H1 (cell line): ENCODE measurements around the gene RUVBL1. TPM values are rescaled to one million over a fixed set of nuclear protein-coding genes. Genes with fewer than 3 reads are reported as not detected.

ENCODE experiments used
- CTCF ChIA-PET: fragments of 300-600 bp; sonication (Branson Sonifier 250); formaldehyde crosslinking; loops from one replicate; lab custom pipeline; 2021; ENCODE audit not compliant: partially characterized antibody; lab: Charles Lee
- POLR2A ChIA-PET: fragments of 300-600 bp; sonication (Branson Sonifier 250); formaldehyde crosslinking; loops from one replicate; lab custom pipeline; 2021; ENCODE audit warnings: inconsistent platforms; ENCODE audit not compliant: partially characterized antibody; lab: Charles Lee
- DNase-seq, 2 experiments: peaks; one replicate each; pipeline versions ENCODE4 v3.0.0 to v3.0.0-alpha.2; 2010 to 2022; ENCODE audit warnings: low spot score in 2 of 2, low read depth in 1 of 2, mixed read lengths in 1 of 2
- FAIRE-seq: peaks from 2 replicates; lab custom pipeline; 2011; peaks lifted over from hg19 to GRCh38; lab: Jason Lieb, UNC
- H2AFZ ChIP-seq: 2 replicates; pipeline ENCODE4 v1.8.1; 2012; ENCODE audit warnings: low read length, inconsistent platforms
- H2AK5ac ChIP-seq: 2 replicates; pipeline ENCODE4 v1.6.1; 2013; ENCODE audit warnings: low read depth, low read length
- H2BK120ac ChIP-seq: replicated peaks from 2 replicates; pipeline ENCODE3; 2013; ENCODE audit warnings: low read depth, low read length, inconsistent platforms
- H2BK12ac ChIP-seq: 2 replicates; pipeline ENCODE4 v1.6.1; 2013; ENCODE audit warnings: low read depth, low read length
- H2BK15ac ChIP-seq: 2 replicates; pipeline ENCODE4 v1.6.1; 2013; ENCODE audit warnings: low read length
- H2BK20ac ChIP-seq: 2 replicates; pipeline ENCODE4 v1.6.1; 2013; ENCODE audit warnings: low read length
- H2BK5ac ChIP-seq: 2 replicates; pipeline ENCODE4 v1.6.1; 2013; ENCODE audit warnings: low read depth, low read length
- H3K14ac ChIP-seq: 2 replicates; pipeline ENCODE4 v1.6.1; 2013; ENCODE audit warnings: inconsistent platforms; ENCODE audit not compliant: insufficient read length
- H3K18ac ChIP-seq: 2 replicates; pipeline ENCODE4 v1.6.1; 2013; ENCODE audit warnings: low read length; ENCODE audit errors: extremely low read depth
- H3K23ac ChIP-seq: 2 replicates; pipeline ENCODE4 v1.6.1; 2013; ENCODE audit warnings: inconsistent platforms; ENCODE audit not compliant: insufficient read length
- H3K23me2 ChIP-seq: 2 replicates; pipeline ENCODE4 v1.6.1; 2013; ENCODE audit warnings: low read depth, low read length
- H3K27ac ChIP-seq: 2 replicates; pipeline ENCODE4 v1.6.1; 2011; ENCODE audit warnings: low read depth, low read length, inconsistent platforms
- H3K27me3 ChIP-seq, 4 experiments: replicated peaks in 1 of 4; 1 replicate in 1 of 4; 2 replicates in 3 of 4; pipeline versions ENCODE4 v1.6.1 to v1.8.1; 2011 to 2013; ENCODE audit warnings: low read length in 3 of 4, mild to moderate bottlenecking in 3 of 4, inconsistent platforms in 2 of 4, mixed read lengths in 2 of 4, moderate library complexity in 1 of 4; ENCODE audit not compliant: control insufficient read depth in 3 of 4, insufficient read depth in 3 of 4; ENCODE audit errors: extremely low read depth in 1 of 4
- H3K36me3 ChIP-seq, 4 experiments: 2 replicates each; pipeline versions ENCODE4 v1.6.1 to v1.8.1; 2011 to 2013; ENCODE audit warnings: mild to moderate bottlenecking in 4 of 4, low read length in 3 of 4, moderate library complexity in 2 of 4, control low read depth in 1 of 4, inconsistent platforms in 1 of 4; ENCODE audit not compliant: insufficient read depth in 4 of 4, control insufficient read depth in 2 of 4
- H3K4ac ChIP-seq: replicated peaks from 2 replicates; pipeline ENCODE3; 2013; ENCODE audit warnings: low read length, low read depth, mixed read lengths, inconsistent platforms; ENCODE audit not compliant: insufficient read length
- H3K4me1 ChIP-seq, 4 experiments: replicated peaks in 1 of 4; 1 replicate in 1 of 4; 2 replicates in 3 of 4; pipeline versions ENCODE4 v1.6.1 to v1.8.1; 2011 to 2013; ENCODE audit warnings: low read length in 3 of 4, inconsistent platforms in 2 of 4, mixed read lengths in 1 of 4; ENCODE audit not compliant: insufficient read depth in 4 of 4, control insufficient read depth in 3 of 4
- H3K4me2 ChIP-seq, 2 experiments: 2 replicates each; pipeline versions ENCODE4 v1.6.1 to v1.8.1; 2011 to 2013; ENCODE audit warnings: low read depth in 2 of 2, low read length in 2 of 2, control low read depth in 1 of 2, inconsistent platforms in 1 of 2, mild to moderate bottlenecking in 1 of 2; ENCODE audit not compliant: insufficient read depth in 1 of 2
- H3K4me3 ChIP-seq, 4 experiments: fragments of 200-600, 300-600 bp in 1 of 4; sonication (generic), shearing (Covaris generic), sonication (Bioruptor Twin) in 1 of 4; 2 replicates each; pipeline versions ENCODE4 v1.5.1 to v1.8.1; 2011 to 2016; ENCODE audit warnings: low read length in 4 of 4, low read depth in 3 of 4, control low read depth in 2 of 4, inconsistent platforms in 2 of 4, mild to moderate bottlenecking in 2 of 4, mixed read lengths in 1 of 4, moderate library complexity in 1 of 4; ENCODE audit not compliant: insufficient read depth in 2 of 4; ENCODE audit errors: extremely low read depth in 1 of 4
- H3K56ac ChIP-seq: replicated peaks from 2 replicates; pipeline ENCODE3; 2013; ENCODE audit warnings: low read depth, mild to moderate bottlenecking, mixed read lengths, low read length, inconsistent platforms; ENCODE audit not compliant: insufficient read length
- H3K79me1 ChIP-seq: 2 replicates; pipeline ENCODE4 v1.6.1; 2013; ENCODE audit warnings: low read depth, low read length, control low read depth
- H3K79me2 ChIP-seq, 2 experiments: 2 replicates each; pipeline versions ENCODE4 v1.6.1 to v1.8.1; 2012 to 2013; ENCODE audit warnings: low read length in 2 of 2, mild to moderate bottlenecking in 2 of 2, inconsistent platforms in 1 of 2; ENCODE audit not compliant: insufficient read depth in 2 of 2, control insufficient read depth in 1 of 2
- H3K9ac ChIP-seq, 4 experiments: replicated peaks in 1 of 4; 1 replicate in 1 of 4; 2 replicates in 3 of 4; pipeline versions ENCODE4 v1.6.1 to v1.8.1; 2011 to 2013; ENCODE audit warnings: low read depth in 3 of 4, low read length in 3 of 4, control low read depth in 2 of 4, mild to moderate bottlenecking in 2 of 4, moderate library complexity in 2 of 4, inconsistent platforms in 1 of 4; ENCODE audit errors: extremely low read depth in 1 of 4
- H3K9me3 ChIP-seq, 2 experiments: 2 replicates each; pipeline versions ENCODE4 v1.6.1 to v1.8.1; 2012 to 2013; ENCODE audit warnings: mild to moderate bottlenecking in 2 of 2, moderate library complexity in 2 of 2, control low read depth in 1 of 2, inconsistent platforms in 1 of 2, low read depth in 1 of 2, low read length in 1 of 2, mixed read lengths in 1 of 2; ENCODE audit not compliant: insufficient read depth in 2 of 2
- H4K20me1 ChIP-seq, 2 experiments: replicated peaks in 1 of 2; 2 replicates each; pipeline versions ENCODE3 to v1.8.1; 2011 to 2013; ENCODE audit warnings: inconsistent platforms in 2 of 2, low read length in 2 of 2, mild to moderate bottlenecking in 1 of 2; ENCODE audit not compliant: insufficient read depth in 2 of 2, control insufficient read depth in 1 of 2
- H4K5ac ChIP-seq: 2 replicates; pipeline ENCODE4 v1.6.1; 2013; ENCODE audit warnings: low read length, low read depth, mixed read lengths, inconsistent platforms; ENCODE audit not compliant: insufficient read length
- H4K8ac ChIP-seq: 2 replicates; pipeline ENCODE4 v1.8.0; 2013; ENCODE audit warnings: mild to moderate bottlenecking, moderate library complexity, low read length, inconsistent platforms; ENCODE audit not compliant: insufficient read depth; ENCODE audit errors: extremely low read depth
- H4K91ac ChIP-seq: replicated peaks from 2 replicates; pipeline ENCODE3; 2013; ENCODE audit warnings: low read length, mixed read lengths, inconsistent platforms; ENCODE audit not compliant: insufficient read length
- BCL11A ChIP-seq, 2 experiments: IDR thresholded peaks; one replicate each; pipeline ENCODE4 v1.6.1; 2011; ENCODE audit warnings: low read depth in 2 of 2, low read length in 2 of 2, mild to moderate bottlenecking in 2 of 2
- CBX5 ChIP-seq: fragments of 300-800, 300-1000 bp; sonication (generic); IDR thresholded peaks from 2 replicates; pipeline ENCODE4 v1.7.1; 2016; ENCODE audit warnings: antibody characterized with exemption, low read length, low read depth
- CHD1 ChIP-seq: IDR thresholded peaks from 2 replicates; pipeline ENCODE4 v1.6.1; 2012; ENCODE audit warnings: low read depth, low read length, improper control_type of control experiment
- KDM1A ChIP-seq: fragments of 200-600, 300-600 bp; sonication (generic); IDR thresholded peaks from 2 replicates; pipeline ENCODE4 v1.7.1; 2016; ENCODE audit warnings: mild to moderate bottlenecking, low read length, borderline replicate concordance
- RXRA ChIP-seq: IDR thresholded peaks from 2 replicates; pipeline ENCODE4 v1.6.1; 2011; ENCODE audit warnings: low read depth, mild to moderate bottlenecking, low read length, moderate library complexity; ENCODE audit not compliant: insufficient read depth
- TAF1 ChIP-seq: IDR thresholded peaks from 2 replicates; pipeline ENCODE4 v1.6.1; 2011; ENCODE audit warnings: mild to moderate bottlenecking, low read depth, low read length
- polyA plus RNA-seq, 7 experiments: library from polyadenylated mRNA; depleted of rRNA in 3 of 7; stranded (reverse) in 5 of 7; unstranded in 2 of 7; fragments of >200 nt in 5 of 7; fragments of 200-250 nt in 2 of 7; gene quantifications; 1 replicate in 5 of 7; 2 replicates in 1 of 7; 4 replicates in 1 of 7; pipeline versions ENCODE4 v1.2.1 to v1.2.3, GENCODE V29; 2011 to 2013; ENCODE audit warnings: missing spikeins in 2 of 7, mixed read lengths in 2 of 7
- total RNA-seq: library from RNA; stranded (reverse); fragmentation: NEBNext Ultra II Directional; extraction: Animal tissue kit (Norgen Biotek cat#: 25700); gene quantifications from 2 replicates; pipeline ENCODE4 v1.2.1, GENCODE V29; 2021
- TF ChIP-seq, protein P1 (sequence below): IDR thresholded peaks from 2 replicates; pipeline ENCODE4 v1.6.1; 2011; ENCODE audit warnings: low read depth, mild to moderate bottlenecking, low read length; ENCODE audit not compliant: insufficient read depth
- TF ChIP-seq, protein P2 (sequence below): IDR thresholded peaks from 2 replicates; pipeline ENCODE4 v1.6.1; 2012; ENCODE audit warnings: inconsistent platforms

Gene RUVBL1
- total and polyA plus RNA-seq, 2 of the 8 experiments (the other 6 are each of a cell fraction or from before 2014, with no cell fraction given) = 112 to 135 TPM

DNA sequence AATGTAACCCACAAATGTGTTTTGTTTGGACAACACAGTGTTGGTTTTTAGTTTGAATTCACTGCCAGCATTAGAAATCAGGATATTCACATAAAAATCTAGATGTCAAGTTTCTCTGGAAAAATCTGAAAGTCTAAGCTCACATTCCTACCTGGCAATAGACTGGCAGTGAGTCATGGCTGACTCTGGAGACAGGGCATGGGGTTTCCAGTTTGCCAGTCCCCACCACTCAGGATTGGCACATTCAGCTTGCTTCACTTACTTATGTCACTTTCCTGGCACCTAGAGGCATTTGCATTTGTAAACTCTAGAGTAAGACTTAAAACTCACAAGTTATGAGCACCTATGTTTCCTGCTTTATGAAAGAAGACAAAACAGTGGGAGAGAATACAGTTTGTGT lies 90.5 kb downstream of the RUVBL1 start:
- H4K8ac ChIP-seq = no peak overlapping the region
- H3K9me3 ChIP-seq = no peaks in the 10 kb centered on the region
- H2BK5ac ChIP-seq = no peak overlapping the region
- no peak overlapping the region for H3K56ac ChIP-seq
- H3K23ac ChIP-seq = no peak overlapping the region
- H3K4me2 ChIP-seq = no peak overlapping the region
- H3K4ac ChIP-seq = no peak overlapping the region
- POLR2A ChIA-PET = no interaction called here
- no peaks in the 10 kb centered on the region for H3K36me3 ChIP-seq
- CTCF ChIA-PET = interaction anchor here (1.4 to 2.0 kb wide), 2 partner anchors 22 to 62 kb away, joined by 3 to 6 read pairs; no protein-coding TSS in a partner anchor
- no peak overlapping the region for H4K91ac ChIP-seq
- no peaks in the 10 kb centered on the region for H3K79me1 ChIP-seq
- FAIRE-seq = no peak
- no peak overlapping the region for H2BK12ac ChIP-seq
- H3K27ac ChIP-seq = no peak overlapping the region
- H2AFZ ChIP-seq = no peak overlapping the region
- TF ChIP-seq, protein P1, sequence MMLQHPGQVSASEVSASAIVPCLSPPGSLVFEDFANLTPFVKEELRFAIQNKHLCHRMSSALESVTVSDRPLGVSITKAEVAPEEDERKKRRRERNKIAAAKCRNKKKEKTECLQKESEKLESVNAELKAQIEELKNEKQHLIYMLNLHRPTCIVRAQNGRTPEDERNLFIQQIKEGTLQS = no peak
- TF ChIP-seq, protein P2, sequence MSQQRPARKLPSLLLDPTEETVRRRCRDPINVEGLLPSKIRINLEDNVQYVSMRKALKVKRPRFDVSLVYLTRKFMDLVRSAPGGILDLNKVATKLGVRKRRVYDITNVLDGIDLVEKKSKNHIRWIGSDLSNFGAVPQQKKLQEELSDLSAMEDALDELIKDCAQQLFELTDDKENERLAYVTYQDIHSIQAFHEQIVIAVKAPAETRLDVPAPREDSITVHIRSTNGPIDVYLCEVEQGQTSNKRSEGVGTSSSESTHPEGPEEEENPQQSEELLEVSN = no peak
- TF ChIP-seq KDM1A (no peak), CHD1 (no peak), BCL11A (IDR thresholded peaks at IDR 0.05; ENCODE audit: low read depth in 2 of 2, low read length in 2 of 2) (no peak), CBX5 (no peak), TAF1 (no peak), RXRA (no peak)
- no peaks in the 10 kb centered on the region for H3K4me1 ChIP-seq
- H3K27me3 ChIP-seq = peaks cover 0 to 2% (median 0%) of the 10 kb centered on the region in 4 experiments; a peak in 1 of 7 replicates
- no peak overlapping the region for H3K4me3 ChIP-seq
- no peaks in the 10 kb centered on the region for H4K20me1 ChIP-seq
- H3K9ac ChIP-seq = no peak overlapping the region
- no peak overlapping the region for H3K18ac ChIP-seq
- H4K5ac ChIP-seq = no peak overlapping the region
- no peak overlapping the region for H2BK120ac ChIP-seq
- 0 out of 2 replicates have a peak, but pooled peaks cover 1% of the 10 kb centered on the region for H3K23me2 ChIP-seq
- H3K79me2 ChIP-seq = no peaks in the 10 kb centered on the region
- no peak overlapping the region for H2AK5ac ChIP-seq
- no peak overlapping the region for H3K14ac ChIP-seq
- DNase-seq = no peak
- H2BK15ac ChIP-seq = no peak overlapping the region
- no peak overlapping the region for H2BK20ac ChIP-seq
